Measurements from ENCODE around the gene PLCD1.
A peak's percentile ranks its signal among the peaks of the same experiment; 100 is the strongest.

PLCD1 gene

DNA sequence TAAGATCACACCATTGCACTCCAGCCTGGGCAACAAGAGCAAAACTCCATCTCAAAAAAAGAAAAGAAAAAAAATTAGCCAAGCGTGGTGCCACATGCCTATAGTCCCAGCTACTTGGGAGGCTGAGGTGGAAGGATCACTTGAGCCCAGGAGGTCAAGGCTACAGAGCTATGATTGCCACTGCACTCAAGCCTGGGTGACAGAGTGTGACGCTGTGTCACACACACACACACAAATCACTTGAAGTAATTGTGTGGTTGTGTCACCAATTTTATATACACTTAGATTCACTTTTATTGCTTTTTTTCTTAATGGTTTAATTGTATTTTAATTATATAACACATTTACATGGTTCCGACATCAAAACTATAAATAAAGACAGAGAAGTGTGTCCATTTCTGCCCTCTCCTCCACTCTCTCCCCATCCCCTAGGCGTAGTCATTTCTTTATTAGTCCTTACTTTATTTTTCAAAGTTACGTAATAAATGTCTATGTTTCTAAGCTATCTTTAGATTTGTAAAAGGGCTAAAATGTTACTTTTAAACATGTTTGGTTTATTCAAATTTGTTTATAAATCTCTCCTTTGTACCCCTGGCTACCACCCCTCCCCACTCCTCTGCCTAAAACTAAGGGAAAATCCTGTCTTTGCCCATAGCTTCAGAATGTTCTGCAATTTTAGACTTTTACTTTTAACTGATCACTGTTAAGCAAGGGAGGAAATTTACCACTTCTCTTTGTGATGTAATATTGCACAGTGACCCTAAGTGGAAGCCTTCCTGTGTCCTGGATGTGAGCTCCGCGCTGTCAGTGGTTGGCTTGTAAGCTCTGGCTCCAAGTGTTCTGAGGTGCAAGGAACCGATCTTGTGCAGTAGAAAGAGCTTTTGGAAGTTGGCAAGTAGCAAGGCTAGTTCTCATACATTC lies 49.6 kb downstream of the PLCD1 start:
- TF ChIP-seq, protein P1, sequence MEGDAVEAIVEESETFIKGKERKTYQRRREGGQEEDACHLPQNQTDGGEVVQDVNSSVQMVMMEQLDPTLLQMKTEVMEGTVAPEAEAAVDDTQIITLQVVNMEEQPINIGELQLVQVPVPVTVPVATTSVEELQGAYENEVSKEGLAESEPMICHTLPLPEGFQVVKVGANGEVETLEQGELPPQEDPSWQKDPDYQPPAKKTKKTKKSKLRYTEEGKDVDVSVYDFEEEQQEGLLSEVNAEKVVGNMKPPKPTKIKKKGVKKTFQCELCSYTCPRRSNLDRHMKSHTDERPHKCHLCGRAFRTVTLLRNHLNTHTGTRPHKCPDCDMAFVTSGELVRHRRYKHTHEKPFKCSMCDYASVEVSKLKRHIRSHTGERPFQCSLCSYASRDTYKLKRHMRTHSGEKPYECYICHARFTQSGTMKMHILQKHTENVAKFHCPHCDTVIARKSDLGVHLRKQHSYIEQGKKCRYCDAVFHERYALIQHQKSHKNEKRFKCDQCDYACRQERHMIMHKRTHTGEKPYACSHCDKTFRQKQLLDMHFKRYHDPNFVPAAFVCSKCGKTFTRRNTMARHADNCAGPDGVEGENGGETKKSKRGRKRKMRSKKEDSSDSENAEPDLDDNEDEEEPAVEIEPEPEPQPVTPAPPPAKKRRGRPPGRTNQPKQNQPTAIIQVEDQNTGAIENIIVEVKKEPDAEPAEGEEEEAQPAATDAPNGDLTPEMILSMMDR (IDR thresholded peaks at IDR 0.05), result no peak

- TF ChIP-seq, protein P1 (IDR thresholded peaks at IDR 0.05), result peak; percentile 73
Observed at GRCh38 chr3:37974121-37975083, 55.0 kb downstream of the PLCD1 start.

DNA sequence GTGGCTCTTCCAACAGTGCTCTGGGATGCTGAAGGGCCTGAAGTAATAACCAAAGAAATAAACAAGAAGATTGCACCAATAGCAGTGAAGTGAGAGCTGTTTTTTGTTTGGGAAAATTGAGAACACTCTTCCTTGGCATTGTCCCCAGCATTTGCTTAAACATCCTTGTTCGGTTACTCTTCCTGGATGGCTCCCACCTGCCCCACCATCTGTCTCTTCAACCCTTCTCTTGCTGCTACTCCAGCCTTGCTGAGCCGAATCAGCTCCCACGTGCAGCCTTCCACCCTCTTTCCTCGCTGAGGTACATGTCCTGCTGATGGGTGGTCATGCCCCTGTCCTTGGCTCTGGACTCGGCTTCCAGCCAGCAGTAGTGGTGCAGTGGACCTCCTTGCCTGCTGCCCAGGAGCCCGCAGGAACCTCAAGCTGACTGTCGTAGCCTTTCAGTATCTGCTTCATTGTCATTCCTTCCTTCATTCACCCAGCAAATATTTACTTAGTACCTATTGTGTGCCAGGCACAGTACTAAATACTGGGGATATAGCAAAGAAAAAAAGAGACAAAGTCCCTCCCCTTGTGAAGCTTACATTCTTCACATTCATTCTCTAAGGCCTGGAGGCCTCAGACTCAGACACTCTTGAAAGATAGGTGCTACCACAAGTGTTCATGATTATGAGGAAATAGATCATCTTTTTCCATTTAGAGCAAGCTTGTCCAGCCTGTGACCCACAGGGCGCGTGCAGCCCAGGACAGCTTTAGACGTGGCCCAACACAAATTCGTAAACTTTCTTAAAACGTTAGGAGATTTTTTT lies 56.0 kb downstream of the PLCD1 start:
- TF ChIP-seq, protein P1 (IDR thresholded peaks at IDR 0.05), result no peak

- TF ChIP-seq, protein P1 (IDR thresholded peaks at IDR 0.05), result no peak
Observed at GRCh38 chr3:37971467-37971866, 58.0 kb downstream of the PLCD1 start.

DNA sequence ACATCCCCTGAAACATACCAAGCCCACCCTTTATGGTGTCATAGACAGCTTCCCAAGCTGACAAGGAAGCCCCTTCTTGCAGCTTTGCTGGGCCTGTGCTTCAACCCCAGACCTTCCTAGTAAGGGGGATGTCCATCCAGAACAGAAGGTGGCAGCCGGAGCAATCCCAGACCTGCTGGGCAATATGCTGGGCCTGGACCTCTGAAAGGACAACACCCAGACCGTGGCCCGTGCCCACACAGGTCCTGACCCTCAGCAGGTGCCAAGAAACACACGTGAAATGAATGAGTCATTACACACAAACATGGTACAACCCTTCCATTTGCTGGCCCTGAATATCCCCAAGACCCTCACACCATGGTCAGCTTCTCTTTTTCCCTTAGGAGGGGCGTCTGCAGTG lies 58.6 kb downstream of the PLCD1 start:
- TF ChIP-seq, protein P1 (IDR thresholded peaks at IDR 0.05), result no peak

- TF ChIP-seq, protein P1 (IDR thresholded peaks at IDR 0.05), result no peak
Observed at GRCh38 chr3:37969596-37970100, 59.8 kb downstream of the PLCD1 start.
